Chondrocyte (in vitro differentiated cells): Measurements from ENCODE around the gene CA12. TPM values are rescaled to one million over a fixed set of nuclear protein-coding genes. Genes with fewer than 3 reads are reported as not detected.
A peak's percentile ranks its signal among the peaks of the same experiment; 100 is the strongest.

ENCODE experiments used
- DNase-seq: peaks from one replicate; pipeline ENCODE4 v3.0.0; 2021; ENCODE audit warnings: mixed read lengths, low spot score
- H3K27ac Mint-ChIP-seq: one replicate; pipeline ENCODE4 v1.8.0; 2021; ENCODE audit warnings: mild to moderate bottlenecking, moderate library complexity, mixed read lengths; ENCODE audit not compliant: unreplicated experiment
- H3K27me3 Mint-ChIP-seq: 2 replicates; pipeline ENCODE4 v1.8.0; 2021; ENCODE audit warnings: low read depth, mixed read lengths
- H3K36me3 Mint-ChIP-seq: 2 replicates; pipeline ENCODE4 v1.8.0; 2021; ENCODE audit warnings: low read depth, mixed read lengths
- H3K4me1 Mint-ChIP-seq: 2 replicates; pipeline ENCODE4 v1.8.0; 2021; ENCODE audit warnings: low read depth, mild to moderate bottlenecking, mixed read lengths
- H3K4me3 Mint-ChIP-seq: one replicate; pipeline ENCODE4 v1.8.0; 2021; ENCODE audit warnings: mild to moderate bottlenecking, moderate library complexity, mixed read lengths; ENCODE audit not compliant: unreplicated experiment
- H3K9me3 Mint-ChIP-seq: 2 replicates; pipeline ENCODE4 v1.8.0; 2021; ENCODE audit warnings: low read depth, mixed read lengths
- CTCF ChIP-seq: fragments of 200-600 bp; sonication (generic); IDR thresholded peaks from 2 replicates; pipeline ENCODE4 v1.5.0; 2021; ENCODE audit warnings: antibody characterized with exemption, mild to moderate bottlenecking, moderate library complexity
- total RNA-seq: library from RNA; stranded (reverse); gene quantifications from 3 replicates; pipeline ENCODE4 v1.2.1, GENCODE V29; 2021

CA12 gene
- total RNA-seq, 1 donor from 2014 or later = 6.9 TPM

DNA sequence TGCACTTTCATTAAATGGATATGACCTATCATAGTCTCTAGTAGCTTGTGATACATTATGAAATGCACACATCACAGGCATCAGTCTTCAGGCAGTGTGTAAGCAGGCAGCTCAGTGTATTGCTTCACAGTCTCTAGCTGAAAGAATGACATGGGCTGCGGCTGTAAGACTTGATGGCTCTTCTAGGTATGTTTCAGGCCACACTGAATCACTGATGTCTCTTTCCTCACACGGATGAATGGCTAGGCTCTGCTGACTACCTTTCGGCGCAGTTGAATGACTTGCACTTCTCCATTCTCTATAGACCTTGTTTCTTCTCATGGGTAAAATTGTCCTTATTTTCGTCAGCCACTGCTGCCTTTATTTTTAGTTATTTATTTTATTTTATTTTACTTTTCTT lies 88.9 kb downstream of the CA12 start:
- TF ChIP-seq CTCF = no peak
- peaks cover 12% of the 10 kb centered on the region for H3K36me3 Mint-ChIP-seq
- peaks cover 39% of the 10 kb centered on the region for H3K4me1 Mint-ChIP-seq
- peak overlapping the region; percentile 99 for H3K27ac Mint-ChIP-seq
- H3K4me3 Mint-ChIP-seq = no peak overlapping the region
- no peak for DNase-seq
- no peaks in the 10 kb centered on the region for H3K27me3 Mint-ChIP-seq
- H3K9me3 Mint-ChIP-seq = peaks cover 2% of the 10 kb centered on the region

GRCh38 chr15:63292241-63292640 lies 89.4 kb downstream of the CA12 start:
- H3K9me3 Mint-ChIP-seq = peaks cover 2% of the 10 kb centered on the region
- peak overlapping the region; percentile 99 for H3K27ac Mint-ChIP-seq
- H3K36me3 Mint-ChIP-seq = peaks cover 12% of the 10 kb centered on the region
- no peak overlapping the region for H3K4me3 Mint-ChIP-seq
- DNase-seq = no peak
- peaks cover 41% of the 10 kb centered on the region for H3K4me1 Mint-ChIP-seq
- H3K27me3 Mint-ChIP-seq = no peaks in the 10 kb centered on the region
- TF ChIP-seq CTCF = no peak

- Mint-ChIP-seq H3K27ac (peak overlapping the region; percentile 99), H3K36me3 (peaks cover 10% of the 10 kb centered on the region), H3K4me3 (peak overlapping the region; percentile 44), H3K9me3 (peaks cover 2% of the 10 kb centered on the region), H3K4me1 (peaks cover 47% of the 10 kb centered on the region), H3K27me3 (no peaks in the 10 kb centered on the region)
- no peak for DNase-seq
- TF ChIP-seq CTCF = no peak
Observed at GRCh38 chr15:63291507-63291906, 90.1 kb downstream of the CA12 start.

- peak; percentile 93 for TF ChIP-seq CTCF
- H3K4me1 Mint-ChIP-seq = peaks cover 44% of the 10 kb centered on the region
- H3K36me3 Mint-ChIP-seq = peaks cover 7% of the 10 kb centered on the region
- peak overlapping the region; percentile 24 for H3K27ac Mint-ChIP-seq
- DNase-seq = no peak
- peaks cover 2% of the 10 kb centered on the region for H3K9me3 Mint-ChIP-seq
- no peak overlapping the region for H3K4me3 Mint-ChIP-seq
- no peaks in the 10 kb centered on the region for H3K27me3 Mint-ChIP-seq
Observed at GRCh38 chr15:63288778-63289378, 92.8 kb downstream of the CA12 start.

DNA sequence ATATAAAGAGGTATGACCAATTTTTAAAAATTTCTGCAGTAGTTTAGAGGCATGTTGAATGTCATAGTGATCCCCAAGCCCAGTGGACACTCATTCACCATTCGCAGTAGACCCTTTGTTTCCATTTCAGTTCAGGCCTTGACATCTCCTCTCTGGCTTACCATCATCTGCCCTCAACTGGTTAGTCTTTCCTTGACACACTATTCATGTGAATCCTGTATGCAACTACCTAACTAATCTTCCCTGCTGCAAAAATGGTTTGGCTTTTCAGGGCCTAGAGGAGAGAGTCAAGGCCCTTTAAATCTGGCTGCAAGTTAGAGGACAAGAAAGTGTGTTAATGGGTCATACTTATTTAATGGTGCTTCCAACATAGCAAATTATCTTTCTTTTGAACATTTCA lies 93.3 kb downstream of the CA12 start:
- Mint-ChIP-seq H3K27me3 (no peaks in the 10 kb centered on the region), H3K27ac (peak overlapping the region; percentile 24), H3K4me1 (peaks cover 44% of the 10 kb centered on the region), H3K4me3 (no peak overlapping the region), H3K36me3 (peaks cover 11% of the 10 kb centered on the region), H3K9me3 (peaks cover 2% of the 10 kb centered on the region)
- no peak for TF ChIP-seq CTCF
- DNase-seq = no peak
